ENCODE measurements around the gene HEMK1. TPM values are rescaled to one million over a fixed set of nuclear protein-coding genes. Genes with fewer than 3 reads are reported as not detected.

HEMK1 gene
- total RNA-seq, 2 experiments from 2014 or later, result 97.1 to 101 TPM

DNA sequence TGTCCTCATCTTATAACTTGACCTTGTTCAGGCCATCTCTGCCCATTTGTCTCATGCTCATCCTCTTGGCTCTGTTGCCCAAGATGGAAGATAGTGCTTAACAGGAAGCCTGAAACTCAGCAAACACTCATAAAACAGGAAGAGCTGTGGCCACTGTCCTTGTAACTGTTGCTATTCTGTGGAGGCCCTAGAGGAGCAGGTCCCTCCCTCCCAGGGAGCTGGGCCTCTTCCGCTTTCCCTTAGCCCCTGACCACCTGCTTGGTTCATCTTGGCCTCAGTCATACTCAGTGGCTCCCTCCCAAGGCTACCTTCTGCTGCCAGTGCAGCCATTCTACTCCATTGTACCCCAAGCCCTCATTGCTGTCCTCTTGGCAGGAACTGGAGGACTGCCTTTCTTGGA is 51.1 kb downstream of the HEMK1 start:
- intact Hi-C loops (cut with micrococcal nuclease), result no loop called here

GRCh38 chr3:50620820-50621219 is 51.5 kb downstream of the HEMK1 start:
- Mint-ChIP-seq H3K9me3 (no peaks in the 10 kb centered on the region), H3K4me1 (ENCODE audit: low read depth) (peaks cover 73% of the 10 kb centered on the region), H3K27me3 (no peaks in the 10 kb centered on the region), H3K4me3 (peak overlapping the region; percentile 94), H3K27ac (peak overlapping the region; percentile 80), H3K36me3 (ENCODE audit: low read depth) (peaks cover 75% of the 10 kb centered on the region)
- ChIA-PET POLR2A (interaction anchor here (1.5 to 25.6 kb wide), 5 partner anchors 9 to 46 kb away, joined by 6 to 2276 read pairs (median 53); partner anchors contain the start of genes C3orf18, CISH and HEMK1), CTCF (interaction anchor here (10.5 to 25.1 kb wide), 2 partner anchors 33 to 48 kb away, joined by 193 to 769 read pairs; partner anchors contain the start of genes C3orf18 and HEMK1)
- no peak for TF ChIP-seq CTCF (IDR thresholded peaks at IDR 0.05)
- intact Hi-C loops (cut with micrococcal nuclease), result no loop called here
- DNase-seq (no peak), ATAC-seq (no peak)

More for the DNA sequence above, 51.1 kb downstream of the HEMK1 start:
- Mint-ChIP-seq H3K4me1 (ENCODE audit: low read depth) (peaks cover 74% of the 10 kb centered on the region), H3K4me3 (peak overlapping the region; percentile 94), H3K36me3 (ENCODE audit: low read depth) (peaks cover 77% of the 10 kb centered on the region), H3K27me3 (no peaks in the 10 kb centered on the region), H3K27ac (peak overlapping the region; percentile 80), H3K9me3 (no peaks in the 10 kb centered on the region)
- ChIA-PET POLR2A (interaction anchor here (1.5 to 25.6 kb wide), 5 partner anchors 9 to 45 kb away, joined by 6 to 2276 read pairs (median 53); partner anchors contain the start of genes C3orf18, CISH and HEMK1), CTCF (interaction anchor here (2.7 to 25.1 kb wide), 4 partner anchors 13 to 78 kb away, joined by 6 to 769 read pairs (median 102); partner anchors contain the start of genes C3orf18 and HEMK1)
- no peak for ATAC-seq
- peak; percentile 24 for DNase-seq
- TF ChIP-seq CTCF (IDR thresholded peaks at IDR 0.05), result no peak

DNA sequence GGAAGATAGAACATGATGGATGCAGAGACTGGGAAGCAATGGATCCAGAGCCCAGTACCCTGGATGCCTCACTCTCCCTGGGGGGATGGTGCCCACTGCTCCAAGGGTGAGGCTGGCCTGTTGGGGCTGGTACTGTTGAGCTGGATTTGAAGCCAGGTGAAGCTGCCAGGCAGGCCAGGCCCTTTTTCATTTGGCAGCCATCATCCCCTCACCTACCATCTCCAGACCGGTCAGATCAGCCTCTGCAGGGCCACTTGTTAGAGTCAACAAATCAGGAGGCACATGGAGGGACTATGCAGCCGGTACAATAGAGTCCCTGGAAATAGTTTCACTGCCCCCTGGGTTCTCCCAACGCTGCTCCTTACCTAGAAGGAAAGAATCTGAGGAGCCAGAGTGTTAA is 53.6 kb downstream of the HEMK1 start:
- H3K36me3 Mint-ChIP-seq (ENCODE audit: low read depth), result peaks cover 72% of the 10 kb centered on the region
- DNase-seq, result no peak
- H3K4me1 Mint-ChIP-seq (ENCODE audit: low read depth), result peaks cover 84% of the 10 kb centered on the region
- peak overlapping the region; percentile 90 for H3K27ac Mint-ChIP-seq
- ChIA-PET POLR2A (interaction anchor here (1.0 to 3.2 kb wide), 8 partner anchors 10 to 54 kb away, joined by 3 to 26 read pairs (median 4); partner anchors contain the start of genes CISH and HEMK1), CTCF (interaction anchor here (0.8 to 7.5 kb wide), 5 partner anchors 9 to 53 kb away, joined by 3 to 67 read pairs (median 3); partner anchors contain the start of genes CISH and MAPKAPK3)
- no peak overlapping the region for H3K4me3 Mint-ChIP-seq
- no peaks in the 10 kb centered on the region for H3K9me3 Mint-ChIP-seq
- no peak for TF ChIP-seq CTCF (IDR thresholded peaks at IDR 0.05)
- H3K27me3 Mint-ChIP-seq, result no peaks in the 10 kb centered on the region
- intact Hi-C loops (cut with micrococcal nuclease), result no loop called here
- ATAC-seq, result no peak

DNA sequence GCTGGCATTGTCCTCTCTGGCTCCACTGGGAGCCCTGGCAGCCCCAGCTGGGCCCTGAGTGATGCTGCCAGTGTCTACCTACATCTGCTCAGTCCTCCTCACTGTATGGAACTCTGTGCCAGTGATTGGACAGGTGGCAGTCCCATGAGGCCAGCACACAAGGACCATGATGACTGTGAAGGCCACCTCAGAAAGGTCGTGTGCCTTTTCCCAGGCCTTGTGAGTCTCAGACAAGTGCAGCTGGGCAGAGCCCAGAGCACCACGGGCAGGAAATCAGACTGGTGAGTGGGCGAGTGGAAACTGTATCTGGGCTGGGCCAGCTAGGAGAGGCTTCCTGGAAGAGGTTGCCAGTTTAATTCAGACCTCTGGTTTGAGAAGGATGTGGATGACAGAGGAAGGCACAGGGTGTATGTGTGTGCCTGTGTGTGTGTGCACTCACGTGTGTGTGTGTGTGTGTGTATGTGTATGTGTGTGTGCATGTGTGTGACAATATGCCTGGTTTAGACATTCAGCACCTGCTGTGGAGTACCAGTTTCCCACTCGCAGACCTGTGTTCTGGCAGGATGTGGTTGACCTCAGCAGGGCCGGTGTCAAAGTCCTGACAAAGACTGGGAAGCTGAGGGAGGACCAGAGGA is 54.6 kb downstream of the HEMK1 start:
- ATAC-seq, result peak; percentile 83
- CTCF ChIA-PET, result interaction anchor here (1.1 to 7.5 kb wide), 3 partner anchors 10 to 57 kb away, joined by 3 to 67 read pairs (median 15); partner anchors contain the start of genes C3orf18, CISH and MAPKAPK3
- Mint-ChIP-seq H3K4me3 (peak overlapping the region; percentile 52), H3K4me1 (ENCODE audit: low read depth) (peaks cover 91% of the 10 kb centered on the region), H3K27me3 (no peaks in the 10 kb centered on the region), H3K9me3 (no peaks in the 10 kb centered on the region), H3K27ac (peak overlapping the region; percentile 90), H3K36me3 (ENCODE audit: low read depth) (peaks cover 66% of the 10 kb centered on the region)
- peak; percentile 88 for DNase-seq
- no peak for TF ChIP-seq CTCF (IDR thresholded peaks at IDR 0.05)
- POLR2A ChIA-PET, result interaction anchor here (0.5 to 5.9 kb wide), 17 partner anchors 7 to 61 kb away, joined by 3 to 30 read pairs (median 4); partner anchors contain the start of genes CISH, HEMK1 and MAPKAPK3
- intact Hi-C loops (cut with micrococcal nuclease), result no loop called here
